A549 (cell line): Measurements from ENCODE around the gene RALGDS. TPM values are rescaled to one million over a fixed set of nuclear protein-coding genes. Genes with fewer than 3 reads are reported as not detected.

Experiments
- ATAC-seq, 2 experiments: fragments of 200-7000 bp in 1 of 2; fragments of >200 bp in 1 of 2; cut with Nextera tagmentation in 1 of 2; cut with Tn5 transposase in 1 of 2; 3 replicates each; pipeline versions ENCODE4 v1.8.0 to v1.9.1; 2018 to 2020; ENCODE audit warnings: mild to moderate bottlenecking in 1 of 2, moderate library complexity in 1 of 2
- CTCF ChIA-PET: fragments of 300-600 bp; sonication (Branson Sonifier 250); formaldehyde crosslinking; extraction: SDS; loops from one replicate; lab custom pipeline; 2021; ENCODE audit warnings: antibody characterized with exemption, inconsistent platforms; lab: Yijun Ruan, JAX
- POLR2A ChIA-PET: fragments of 350-600 bp; formaldehyde crosslinking; extraction: SDS; loops from one replicate; lab custom pipeline; 2021; ENCODE audit warnings: antibody characterized with exemption, inconsistent platforms; lab: Yijun Ruan, JAX
- DNase-seq, 2 experiments: peaks; one replicate each; pipeline versions ENCODE4 v3.0.0 to v3.0.0-alpha.2; 2011 to 2016; ENCODE audit warnings: low read depth in 1 of 2, low spot score in 1 of 2
- FAIRE-seq: peaks from 2 replicates; lab custom pipeline; 2011; peaks lifted over from hg19 to GRCh38; lab: Jason Lieb, UNC
- H3K27ac ChIP-seq, 2 experiments: fragments of >200 bp; sonication (Bioruptor Twin); formaldehyde crosslinking; 3 replicates each; pipeline ENCODE4 v1.5.1; 2016 to 2017
- H3K4me1 ChIP-seq: fragments of >200 bp; sonication (Bioruptor Twin); formaldehyde crosslinking; 3 replicates; pipeline ENCODE4 v1.6.1; 2016
- H3K4me2 ChIP-seq: fragments of >200 bp; sonication (Bioruptor Twin); formaldehyde crosslinking; 3 replicates; pipeline ENCODE4 v1.6.1; 2016
- H3K4me3 ChIP-seq: fragments of >200 bp; sonication (Bioruptor Twin); formaldehyde crosslinking; 3 replicates; pipeline ENCODE4 v1.5.1; 2016
- H3K9me3 ChIP-seq: fragments of >200 bp; sonication (Bioruptor Twin); formaldehyde crosslinking; 3 replicates; pipeline ENCODE4 v1.6.1; 2016
- BHLHE40 ChIP-seq: IDR thresholded peaks from 2 replicates; pipeline ENCODE4 v1.6.1; 2012; ENCODE audit warnings: low read depth, low read length, inconsistent platforms
- CTCF ChIP-seq: fragments of >200 bp; sonication (Bioruptor Twin); formaldehyde crosslinking; IDR thresholded peaks from 3 replicates; pipeline ENCODE4 v1.5.1; 2016
- EHMT2 ChIP-seq: fragments of 200-600 bp; sonication (generic); IDR thresholded peaks from 2 replicates; pipeline ENCODE4 v1.6.1; 2016; ENCODE audit warnings: antibody characterized with exemption, low read depth, mild to moderate bottlenecking, moderate library complexity
- FOSB ChIP-seq: fragments of 250-450 bp; sonication (Bioruptor Pico); IDR thresholded peaks from 2 replicates; pipeline ENCODE4 v1.5.0; 2020; ENCODE audit warnings: mild to moderate bottlenecking, moderate library complexity
- FOXS1 ChIP-seq: fragments of 250-450 bp; sonication (Bioruptor Pico); IDR thresholded peaks from 2 replicates; pipeline ENCODE4 v1.5.0; 2020; ENCODE audit warnings: mild to moderate bottlenecking, moderate library complexity
- HDAC2 ChIP-seq: fragments of 200-600 bp; sonication (generic); IDR thresholded peaks from 2 replicates; pipeline ENCODE4 v1.6.1; 2016
- HMGXB4 ChIP-seq: fragments of 250-450 bp; sonication (Bioruptor Pico); IDR thresholded peaks from 2 replicates; pipeline ENCODE4 v1.5.0; 2021; ENCODE audit warnings: mild to moderate bottlenecking, moderate library complexity, borderline replicate concordance
- KDM1A ChIP-seq: fragments of 200-600 bp; sonication (generic); IDR thresholded peaks from 2 replicates; pipeline ENCODE4 v1.6.1; 2016; ENCODE audit warnings: low read depth, mild to moderate bottlenecking
- PBX3 ChIP-seq: IDR thresholded peaks from 2 replicates; pipeline ENCODE4 v1.6.1; 2012
- POLR2A ChIP-seq: IDR thresholded peaks from 2 replicates; pipeline ENCODE4 v1.6.1; 2012; ENCODE audit warnings: mild to moderate bottlenecking, low read length
- RAD21 ChIP-seq, 2 experiments: fragments of >200 bp in 1 of 2; sonication (Bioruptor Twin) in 1 of 2; formaldehyde crosslinking in 1 of 2; IDR thresholded peaks in 1 of 2; conservative IDR thresholded peaks in 1 of 2; 2 replicates in 1 of 2; 3 replicates in 1 of 2; pipeline ENCODE4 v1.6.1; 2012 to 2018; ENCODE audit warnings: inconsistent platforms in 1 of 2
- TP53 ChIP-seq: fragments of 250-450 bp; sonication (Bioruptor Pico); IDR thresholded peaks from 2 replicates; pipeline ENCODE4 v1.5.0; 2021; ENCODE audit warnings: mild to moderate bottlenecking, moderate library complexity
- USF2 ChIP-seq: fragments of 450-650 bp; IDR thresholded peaks from 2 replicates; pipeline ENCODE4 v1.6.1; 2014; ENCODE audit warnings: antibody characterized with exemption
- ZFP36 ChIP-seq: fragments of 450-650 bp; IDR thresholded peaks from 2 replicates; pipeline ENCODE4 v1.6.1; 2014; ENCODE audit warnings: borderline replicate concordance; ENCODE audit not compliant: partially characterized antibody
- ZSCAN20 ChIP-seq: fragments of 250-450 bp; sonication (Bioruptor Pico); IDR thresholded peaks from 2 replicates; pipeline ENCODE4 v1.8.0; 2022; ENCODE audit warnings: mild to moderate bottlenecking, moderate library complexity
- WGBS: methylation state at CpG from one replicate; pipeline ENCODE4 v1.1.6; 2017; ENCODE audit errors: missing lambda C conversion rate; 5-methylcytosine and 5-hydroxymethylcytosine counted together
- polyA plus RNA-seq, 4 experiments: library from polyadenylated mRNA; depleted of rRNA in 3 of 4; stranded (reverse); fragments of >200 nt; fragmentation: RNase III in 1 of 4; extraction: RNeasy Plus Mini Kit Qiagen cat#74134 plus additional on column Dnase treatment in 1 of 4; gene quantifications; 2 replicates in 3 of 4; 3 replicates in 1 of 4; pipeline ENCODE4 v1.2.3, GENCODE V29; 2011 to 2017
- TF ChIP-seq, protein P1 (sequence below): fragments of 150-350 bp; IDR thresholded peaks from 2 replicates; pipeline ENCODE4 v1.6.1; 2014; ENCODE audit warnings: low read depth, mild to moderate bottlenecking, low read length

RALGDS gene
- polyA plus RNA-seq, 2 of the 4 experiments (the other 2 are of a cell fraction): 8.9 to 12.1 TPM

GRCh38 chr9:133056533-133056932, 64.5 kb downstream of the RALGDS start:
- ATAC-seq (no peak), DNase-seq (no peak), FAIRE-seq (no peak)
- ChIA-PET POLR2A (no interaction called here), CTCF (interaction anchor here (0.7 to 5.5 kb wide), 4 partner anchors 8 to 90 kb away, joined by 3 to 45 read pairs (median 3); no protein-coding TSS in a partner anchor)
- Histone ChIP-seq H3K4me1 (0 out of 3 replicates have a peak, but pooled peaks cover 3% of the 10 kb centered on the region), H3K4me2 (no peak overlapping the region), H3K27ac (no peak overlapping the region), H3K4me3 (no peak overlapping the region), H3K9me3 (no peaks in the 10 kb centered on the region)
- TF ChIP-seq EHMT2: no peak
- no peak for TF ChIP-seq BHLHE40
- TF ChIP-seq FOXS1 (CRISPR knock-in tag): no peak
- TF ChIP-seq USF2: no peak
- TF ChIP-seq HDAC2: no peak
- TF ChIP-seq FOSB (CRISPR knock-in tag): no peak
- no peak for TF ChIP-seq ZSCAN20 (CRISPR knock-in tag)
- TF ChIP-seq TP53 (CRISPR knock-in tag): no peak
- no peak for TF ChIP-seq HMGXB4 (CRISPR knock-in tag)
- TF ChIP-seq, protein P1, sequence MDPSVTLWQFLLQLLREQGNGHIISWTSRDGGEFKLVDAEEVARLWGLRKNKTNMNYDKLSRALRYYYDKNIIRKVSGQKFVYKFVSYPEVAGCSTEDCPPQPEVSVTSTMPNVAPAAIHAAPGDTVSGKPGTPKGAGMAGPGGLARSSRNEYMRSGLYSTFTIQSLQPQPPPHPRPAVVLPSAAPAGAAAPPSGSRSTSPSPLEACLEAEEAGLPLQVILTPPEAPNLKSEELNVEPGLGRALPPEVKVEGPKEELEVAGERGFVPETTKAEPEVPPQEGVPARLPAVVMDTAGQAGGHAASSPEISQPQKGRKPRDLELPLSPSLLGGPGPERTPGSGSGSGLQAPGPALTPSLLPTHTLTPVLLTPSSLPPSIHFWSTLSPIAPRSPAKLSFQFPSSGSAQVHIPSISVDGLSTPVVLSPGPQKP: no peak
- TF ChIP-seq POLR2A: no peak
- TF ChIP-seq ZFP36: no peak
- 95% methylated on average over 12 of the region's 13 CpGs for WGBS

DNA sequence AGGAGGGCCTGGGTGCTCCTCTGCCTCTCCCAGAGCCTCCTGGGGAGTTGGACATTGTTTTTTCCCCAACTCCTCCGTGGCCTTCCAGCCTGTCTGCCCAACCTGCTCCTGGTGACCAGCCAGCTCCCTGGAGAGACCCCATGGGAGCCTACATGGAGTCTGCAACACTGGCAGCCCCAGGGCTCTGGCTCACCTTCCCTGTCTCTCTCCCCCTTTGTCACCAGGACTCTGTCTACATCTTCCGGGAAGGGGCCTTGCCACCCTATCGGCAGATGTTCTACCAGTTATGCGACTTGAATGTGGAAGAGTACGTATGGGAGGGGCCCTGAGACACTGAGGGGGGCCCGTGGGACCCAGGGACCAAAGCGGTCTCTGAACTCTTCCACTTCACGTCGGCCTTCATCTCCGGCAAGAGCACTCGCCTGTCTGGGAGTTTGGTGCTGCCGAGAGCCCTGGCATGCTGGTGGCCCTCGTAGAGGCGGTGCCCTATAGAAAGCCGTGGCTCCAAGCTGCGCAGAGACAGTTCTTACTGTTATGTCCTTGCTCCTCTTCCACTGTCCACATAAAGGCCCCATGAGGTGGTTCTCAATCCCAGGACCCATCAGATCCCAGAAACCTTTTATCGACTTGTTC, 65.1 kb downstream of the RALGDS start:
- no peaks in the 10 kb centered on the region for H3K9me3 ChIP-seq
- H3K4me1 ChIP-seq: 0 out of 3 replicates have a peak, but pooled peaks cover 3% of the 10 kb centered on the region
- ChIA-PET POLR2A (no interaction called here), CTCF (interaction anchor here (0.7 to 5.5 kb wide), 4 partner anchors 7 to 90 kb away, joined by 3 to 45 read pairs (median 3); no protein-coding TSS in a partner anchor)
- ATAC-seq (no peak), FAIRE-seq (no peak), DNase-seq (no peak)
- H3K27ac ChIP-seq: no peak overlapping the region
- no peak overlapping the region for H3K4me3 ChIP-seq
- TF ChIP-seq CTCF (no peak), PBX3 (no peak), TP53 (CRISPR knock-in tag) (no peak), RAD21 (conservative IDR thresholded peaks at IDR 0.05 in 1 of 2, IDR thresholded peaks at IDR 0.05 in 1 of 2) (no peak), KDM1A (no peak)
- 90% methylated on average over 17 of the region's 17 CpGs for WGBS
- no peak overlapping the region for H3K4me2 ChIP-seq
